ENCODE data around the gene SMIM35. TPM values are rescaled to one million over a fixed set of nuclear protein-coding genes. Genes with fewer than 3 reads are reported as not detected.

Gene SMIM35
- total and polyA plus RNA-seq, 2 of the 4 experiments (the other 2 are of a cell fraction): not detected

DNA sequence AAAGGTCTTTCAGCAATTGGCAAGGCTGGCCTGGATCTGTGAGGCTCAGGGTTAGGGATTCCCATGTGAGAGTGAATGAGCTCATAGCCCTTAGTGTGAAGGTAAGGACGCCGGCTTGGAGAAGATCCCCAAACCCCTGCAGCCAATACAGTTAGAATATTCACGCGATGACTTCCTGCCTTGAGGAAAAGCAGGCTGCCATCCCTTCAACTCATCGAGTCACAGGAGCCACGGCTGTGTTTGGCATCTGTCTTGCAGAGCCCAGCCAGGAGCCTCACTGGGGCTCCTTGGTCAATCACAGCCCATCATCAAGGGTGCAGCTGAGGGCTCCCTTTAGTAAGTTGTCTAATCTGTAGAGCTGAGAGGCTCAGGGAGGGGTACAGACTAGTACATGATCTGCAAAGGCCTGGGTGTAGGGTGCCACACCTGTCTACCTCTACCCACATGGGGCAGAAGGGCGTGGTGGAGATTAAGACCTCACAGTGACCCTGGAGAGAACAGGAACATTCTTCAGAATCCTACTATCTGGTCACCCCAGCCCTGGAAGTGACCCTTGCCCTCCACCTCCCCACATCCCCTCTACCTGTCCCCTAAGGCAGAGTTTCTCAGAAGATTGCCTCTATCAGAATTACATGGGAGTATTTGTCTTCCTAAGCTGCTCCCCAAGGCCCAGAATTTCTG lies 82.1 kb downstream of the SMIM35 start:
- TF ChIP-seq MAZ (IDR thresholded peaks at IDR 0.05; ENCODE audit: borderline replicate concordance, low read depth, low read length): no peak
- TF ChIP-seq CHD1 (IDR thresholded peaks at IDR 0.05; ENCODE audit: low read depth, low read length): no peak
- no peak for TF ChIP-seq RAD21 (IDR thresholded peaks at IDR 0.05; ENCODE audit: low read length)
- no peak for TF ChIP-seq SMC3 (IDR thresholded peaks at IDR 0.05; ENCODE audit: low read depth, low read length)
- no peak for TF ChIP-seq MAFK (IDR thresholded peaks at IDR 0.05; ENCODE audit: low read depth, low read length)
- no peak for TF ChIP-seq NFE2L2 (IDR thresholded peaks at IDR 0.05; ENCODE audit: low read depth, low read length)
- no peak for TF ChIP-seq MXI1 (IDR thresholded peaks at IDR 0.05; ENCODE audit: borderline replicate concordance, low read depth, low read length)
- TF ChIP-seq POLR2A (IDR thresholded peaks at IDR 0.05; ENCODE audit: low read depth, low read length): no peak
- TF ChIP-seq CEBPB (IDR thresholded peaks at IDR 0.05; ENCODE audit: low read depth, low read length): no peak
- no peak for TF ChIP-seq BHLHE40 (IDR thresholded peaks at IDR 0.05; ENCODE audit: low read depth, low read length)
- no peak for TF ChIP-seq ELK1 (IDR thresholded peaks at IDR 0.05; ENCODE audit: borderline replicate concordance, low read depth, low read length)
- no peak for TF ChIP-seq RFX5 (IDR thresholded peaks at IDR 0.05; ENCODE audit: low read depth, low read length)
- no peak for TF ChIP-seq CTCF (conservative IDR thresholded peaks at IDR 0.05; ENCODE audit: low read depth, low read length)
- no peak for TF ChIP-seq FOS (IDR thresholded peaks at IDR 0.05; ENCODE audit: low read depth, low read length)
- POLR2A ChIA-PET (ENCODE audit: unreplicated experiment): no interaction called here
- Histone ChIP-seq H3K79me1 (ENCODE audit: low read depth in 1 of 2, low read length in 2 of 2) (no peaks in the 10 kb centered on the region), H2BK5ac (ENCODE audit: low read depth, low read length, poor library complexity, severe bottlenecking) (no peak overlapping the region), H3K36me3 (ENCODE audit: control insufficient read depth, insufficient read depth, low read length) (no peaks in the 10 kb centered on the region), H3K18ac (ENCODE audit: low read depth, low read length) (no peak overlapping the region), H3K4ac (ENCODE audit: low read depth, low read length) (no peak overlapping the region), H4K91ac (ENCODE audit: insufficient read depth, low read depth, low read length) (no peak overlapping the region), H3K23ac (ENCODE audit: low read depth, low read length) (no peak overlapping the region), H3K9ac (ENCODE audit: low read depth, low read length) (no peak overlapping the region), H3K4me1 (ENCODE audit: control insufficient read depth, insufficient read depth, low read length) (no peaks in the 10 kb centered on the region), H3K56ac (ENCODE audit: extremely low read depth, insufficient read depth, low read length) (no peak overlapping the region), H3K4me2 (ENCODE audit: low read depth, low read length) (no peak overlapping the region), H4K8ac (ENCODE audit: low read depth in 2 of 2, low read length in 2 of 2) (no peak overlapping the region), H3K27ac (ENCODE audit: insufficient read depth, low read length) (no peak overlapping the region), H3K27me3 (ENCODE audit: control insufficient read depth, insufficient read depth, low read length) (no peaks in the 10 kb centered on the region), H2AK9ac (replicated peaks; ENCODE audit: low read depth, low read length, poor library complexity) (no peak overlapping the region), H3K9me1 (ENCODE audit: insufficient read depth, low read length) (no peaks in the 10 kb centered on the region), H2AK5ac (ENCODE audit: low read depth, low read length) (no peak overlapping the region), H2BK120ac (ENCODE audit: low read depth, low read length) (no peak overlapping the region), H3K4me3 (ENCODE audit: insufficient read depth, low read depth, low read length) (no peak overlapping the region), H2BK20ac (ENCODE audit: low read depth, low read length) (no peak overlapping the region), H2AFZ (replicated peaks; ENCODE audit: low read length, poor library complexity) (no peak overlapping the region), H3K9me3 (ENCODE audit: control insufficient read depth, insufficient read depth, low read length) (no peaks in the 10 kb centered on the region), H3K14ac (replicated peaks; ENCODE audit: low read depth, low read length) (no peak overlapping the region), H2BK15ac (ENCODE audit: low read depth, low read length) (no peak overlapping the region), H4K20me1 (ENCODE audit: insufficient read depth, low read length) (no peaks in the 10 kb centered on the region), H4K5ac (ENCODE audit: low read depth, low read length) (no peak overlapping the region)
- no CpG with 5 or more reads among the region's 7 CpGs for WGBS, 2 experiments (ENCODE audit: extremely low coverage in 2 of 2, insufficient read length in 1 of 2)
- ATAC-seq (ENCODE audit: low read depth): no peak
- dilution Hi-C loops (cut with HindIII; ENCODE audit: low sequenced_read_pairs, unreplicated experiment) (no loop called here), in situ Hi-C loops (cut with MboI; ENCODE audit: low sequenced_read_pairs) (no loop called here), intact Hi-C loops (cut with micrococcal nuclease) (no loop called here)
- no peak for DNase-seq
- BruUV-seq (replicated peaks): no TSS peak
- CTCF ChIA-PET: no interaction called here
